NCI-H748 (cell line): ENCODE measurements around the gene SAFB.

Source experiments
- DNase-seq: peaks from one replicate; lab custom pipeline; 2025; ENCODE audit not compliant: unreplicated experiment; lab: John Stamatoyannopoulos, UW

SAFB gene

GRCh38 chr19:5624741-5625278 is 1.9 kb downstream of the SAFB start:
- DNase-seq = no peak

DNA sequence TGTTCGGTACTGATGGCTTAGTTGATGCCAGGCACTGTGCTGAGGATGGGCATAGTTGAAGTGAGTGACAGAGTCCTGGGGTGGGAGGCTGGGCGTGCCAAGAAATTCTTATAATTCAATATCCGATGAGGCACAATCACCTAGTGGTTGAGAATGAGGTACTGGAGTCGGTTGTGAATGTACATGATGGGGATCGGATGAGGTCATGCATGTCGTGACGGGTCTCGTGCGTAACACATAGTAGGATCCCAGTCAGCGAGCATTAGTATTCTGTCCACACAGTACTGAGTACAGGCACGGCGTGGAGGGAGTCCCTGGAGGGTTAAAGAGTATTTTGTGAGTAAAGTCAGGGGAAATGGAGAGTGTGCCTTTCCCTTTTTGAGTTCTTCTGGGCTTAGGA is 2.8 kb downstream of the SAFB start:
- no peak for DNase-seq

DNA sequence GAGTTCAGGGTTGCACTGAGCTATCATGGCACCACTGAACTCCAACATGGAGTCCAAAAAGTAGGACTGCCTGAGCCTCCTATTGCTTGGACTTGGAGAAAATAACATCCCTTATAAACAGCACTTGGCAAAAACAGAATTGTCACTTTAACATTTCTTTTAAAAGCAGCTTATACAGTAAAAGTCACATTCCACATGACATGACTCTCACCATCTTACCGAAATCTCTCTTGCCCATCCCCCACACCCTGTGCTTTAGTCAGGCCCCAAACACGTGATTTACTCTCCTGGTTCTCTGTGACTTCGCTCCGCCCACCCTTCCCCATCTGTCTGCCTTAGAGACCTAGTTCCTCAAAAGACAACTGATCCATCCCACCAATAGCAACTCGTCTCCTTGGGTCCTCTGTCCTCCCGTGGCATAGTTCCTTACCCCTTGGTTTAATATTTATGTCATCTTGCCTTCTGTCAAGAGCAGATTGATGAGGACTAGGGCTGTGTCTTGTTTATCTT is 4.6 kb downstream of the SAFB start:
- no peak for DNase-seq

- no peak for DNase-seq
Observed at GRCh38 chr19:5628461-5628860, 5.6 kb downstream of the SAFB start.

GRCh38 chr19:5628919-5629481 is 6.1 kb downstream of the SAFB start:
- DNase-seq = no peak

DNA sequence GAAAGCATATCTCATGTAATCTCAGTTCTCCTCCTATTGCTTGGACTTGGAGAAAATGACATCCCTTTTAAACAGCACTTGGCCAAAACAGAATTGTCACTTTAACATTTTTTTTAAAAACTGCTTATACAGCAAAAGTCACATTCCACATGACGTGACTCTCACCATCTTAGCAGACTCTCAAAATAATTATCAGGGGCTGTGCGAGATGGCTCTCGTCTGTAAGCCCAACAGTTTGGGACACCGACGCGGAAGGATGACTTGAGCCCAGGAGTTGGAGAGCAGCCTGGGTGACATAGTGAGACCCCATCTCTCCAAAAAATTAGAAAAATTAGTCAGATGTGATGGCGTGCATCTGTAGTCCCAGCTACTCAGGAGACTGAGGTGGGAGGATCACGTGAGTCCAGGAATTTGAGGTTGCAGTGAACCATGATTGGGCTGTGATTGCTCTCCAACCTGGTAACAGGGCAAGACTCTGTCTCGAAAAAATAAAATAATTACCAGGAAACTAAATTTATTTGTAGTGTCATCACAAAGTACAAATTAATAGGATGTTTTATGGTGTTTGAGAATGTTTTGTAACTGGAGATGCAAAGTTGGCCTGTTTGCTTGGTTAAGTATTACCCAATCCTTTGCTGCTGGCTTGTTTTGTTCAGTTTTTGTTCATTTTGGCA is 8.8 kb downstream of the SAFB start:
- no peak for DNase-seq

- no peak for DNase-seq
Observed at GRCh38 chr19:5632241-5632612, 9.3 kb downstream of the SAFB start.

- DNase-seq = no peak
Observed at GRCh38 chr19:5632657-5633056, 9.8 kb downstream of the SAFB start.

DNA sequence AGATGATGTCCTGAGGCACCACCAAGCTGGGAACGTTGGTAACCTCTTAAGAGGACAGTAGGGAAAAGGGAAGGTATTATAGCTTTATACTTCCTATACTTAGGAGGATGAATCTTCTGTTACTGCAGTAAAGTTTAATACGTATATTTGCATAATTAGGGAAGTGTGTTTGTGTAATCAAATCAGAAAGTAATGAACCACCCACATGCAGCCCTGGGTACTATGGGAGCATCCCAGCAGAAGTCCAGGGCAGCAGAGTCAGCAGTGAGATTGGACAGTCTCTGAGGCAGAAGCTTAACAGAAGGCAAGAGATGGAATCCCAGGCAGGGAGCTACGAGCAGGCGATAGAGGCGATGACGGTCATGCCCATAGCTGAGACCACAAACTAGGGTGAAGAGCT is 12.5 kb downstream of the SAFB start:
- no peak for DNase-seq

DNA sequence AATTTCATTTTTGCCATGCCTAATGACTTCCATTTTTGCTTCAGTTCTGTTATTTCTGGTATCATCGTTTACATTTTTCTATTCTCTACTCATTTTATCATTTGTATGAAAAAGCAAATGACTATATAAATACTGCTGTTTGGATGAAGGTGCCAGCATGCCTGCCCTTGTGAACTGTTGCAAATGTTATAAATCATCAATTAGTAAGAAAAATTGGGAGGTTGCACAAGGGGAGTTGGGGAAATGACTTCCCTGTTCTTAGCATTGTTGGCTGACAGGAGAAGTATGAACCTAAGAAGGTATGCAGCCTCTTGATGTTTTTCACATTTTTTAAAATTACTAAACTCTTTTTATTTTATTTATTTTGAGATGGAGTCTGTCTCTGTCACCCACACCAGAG is 15.1 kb downstream of the SAFB start:
- no peak for DNase-seq

GRCh38 chr19:5641171-5641570 is 18.3 kb downstream of the SAFB start:
- no peak for DNase-seq

- no peak for DNase-seq
Observed at GRCh38 chr19:5642204-5642603, 19.3 kb downstream of the SAFB start.

DNA sequence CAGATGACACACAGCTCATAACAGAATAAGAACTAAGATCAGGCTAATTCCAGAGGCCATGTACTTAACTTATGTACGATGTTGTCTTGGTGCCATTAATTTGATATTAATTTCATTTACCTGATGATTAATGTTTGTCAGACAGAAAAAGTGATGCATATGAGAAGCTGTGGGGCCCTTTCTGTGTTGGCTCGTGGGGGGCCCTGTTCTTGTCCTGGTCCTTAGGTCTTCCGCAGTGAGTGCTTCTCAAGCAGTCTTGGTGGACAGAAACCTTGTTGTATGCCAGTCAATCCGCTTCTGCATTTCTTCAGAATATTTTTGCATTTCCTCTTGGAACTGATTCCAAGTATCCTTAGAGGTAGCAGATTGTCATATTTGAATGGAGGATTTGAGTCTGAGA is 20.2 kb downstream of the SAFB start:
- DNase-seq = no peak

- no peak for DNase-seq
Observed at GRCh38 chr19:5644037-5644436, 21.2 kb downstream of the SAFB start.

GRCh38 chr19:5645409-5645808 is 22.5 kb downstream of the SAFB start:
- peak; percentile 11 for DNase-seq

GRCh38 chr19:5646703-5647102 is 23.8 kb downstream of the SAFB start:
- DNase-seq = no peak

GRCh38 chr19:5648464-5648863 is 25.6 kb downstream of the SAFB start:
- no peak for DNase-seq

GRCh38 chr19:5651361-5651760 is 28.5 kb downstream of the SAFB start:
- DNase-seq = no peak

GRCh38 chr19:5652261-5652660 is 29.4 kb downstream of the SAFB start:
- DNase-seq = no peak

- no peak for DNase-seq
Observed at GRCh38 chr19:5654931-5655330, 32.0 kb downstream of the SAFB start.

DNA sequence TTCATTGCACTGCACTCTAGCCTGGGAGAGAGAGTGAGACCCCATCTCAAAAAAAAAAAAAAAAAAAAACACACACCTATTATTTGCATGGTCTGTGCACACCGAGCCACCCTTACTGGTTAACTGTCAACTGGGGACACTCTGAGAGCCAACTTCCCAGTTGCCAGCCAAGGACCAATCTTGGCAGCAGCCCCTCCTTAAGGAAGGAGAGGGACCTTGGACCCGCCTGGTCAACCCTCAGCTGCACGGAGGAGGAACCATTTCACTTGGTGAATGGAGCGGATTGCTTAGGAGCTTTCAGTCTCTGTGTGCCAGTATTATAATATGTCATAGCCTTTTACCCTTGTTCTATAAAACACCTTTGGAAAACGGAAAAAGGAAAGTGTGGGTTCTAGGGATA is 32.5 kb downstream of the SAFB start:
- no peak for DNase-seq

- DNase-seq = no peak
Observed at GRCh38 chr19:5661483-5661882, 38.6 kb downstream of the SAFB start.

- DNase-seq = no peak
Observed at GRCh38 chr19:5663904-5664303, 41.0 kb downstream of the SAFB start.
